Upper lobe of left lung (tissue), 6 donors: Measurements from ENCODE around the gene FBLN2. TPM values are rescaled to one million over a fixed set of nuclear protein-coding genes. Genes with fewer than 3 reads are reported as not detected.

Experiments
- ATAC-seq, 2 donors: fragments of 200-7000 bp; cut with Tn5 transposase; one replicate each; pipeline ENCODE4 v1.9.1; 2022; ENCODE audit warnings: mild to moderate bottlenecking in 2 of 2, moderate library complexity in 2 of 2; ENCODE audit not compliant: low FRiP score in 2 of 2
- DNase-seq, 2 donors: peaks; one replicate each; pipeline ENCODE4 v3.0.0-alpha.2; 2019 to 2020
- H3K27ac ChIP-seq, 4 donors: fragments of 200-600 bp; sonication (generic); one replicate each; pipeline ENCODE4 v1.5.1; 2016 to 2019
- H3K27me3 ChIP-seq, 4 donors: fragments of 200-600 bp; sonication (generic); one replicate each; pipeline ENCODE4 v1.5.1; 2017 to 2019
- H3K36me3 ChIP-seq, 4 donors: fragments of 200-600 bp; sonication (generic); one replicate each; pipeline ENCODE4 v1.5.1; 2016 to 2019
- H3K4me1 ChIP-seq, 4 donors: fragments of 200-600 bp; sonication (generic); one replicate each; pipeline ENCODE4 v1.5.1; 2018 to 2019
- H3K4me3 ChIP-seq, 4 donors: fragments of 200-600 bp; sonication (generic); one replicate each; pipeline ENCODE4 v1.5.1; 2017 to 2019; ENCODE audit warnings: mild to moderate bottlenecking in 2 of 4, moderate library complexity in 1 of 4
- H3K9me3 ChIP-seq, 4 donors: fragments of 200-600 bp; sonication (generic); one replicate each; pipeline ENCODE4 v1.5.1; 2018 to 2019
- EP300 ChIP-seq, 4 donors: sonication (generic); formaldehyde crosslinking; IDR thresholded peaks; one replicate each; pipeline ENCODE4 v1.5.1; 2017; ENCODE audit warnings: antibody characterized with exemption in 4 of 4, control low read depth in 2 of 4
- POLR2A ChIP-seq, 4 donors: fragments of 450-650 bp; IDR thresholded peaks; one replicate each; pipeline ENCODE4 v1.5.1; 2016 to 2017; ENCODE audit warnings: antibody characterized with exemption in 4 of 4, mild to moderate bottlenecking in 2 of 4
- POLR2AphosphoS5 ChIP-seq, 2 donors: sonication (generic); formaldehyde crosslinking; IDR thresholded peaks; one replicate each; pipeline ENCODE4 v1.5.1; 2017; ENCODE audit warnings: antibody characterized with exemption in 2 of 2
- WGBS, 2 donors: methylation state at CpG; one replicate each; pipeline ENCODE4 v1.1.5; 2017 to 2018; 5-methylcytosine and 5-hydroxymethylcytosine counted together
- total RNA-seq, 6 donors: library from RNA; depleted of rRNA in 4 of 6; stranded (reverse); fragments of >200 nt in 4 of 6; gene quantifications; one replicate each; pipeline versions ENCODE4 v1.1.0 to v1.2.1, GENCODE V29; 2016 to 2021
- TF ChIP-seq, protein P1 (sequence below), 6 experiments: fragments of 450-650 bp in 4 of 6; fragments of 200-600 bp in 2 of 6; sonication (generic) in 2 of 6; IDR thresholded peaks; one replicate each; pipeline ENCODE4 v1.5.1; 2016 to 2019; ENCODE audit warnings: antibody characterized with exemption in 6 of 6
- donor health status: DM: no; HTN: no; CAD: no; lungs with moderate emphysema.
- donor health status: DM: no; HTN: yes; CAD: no; lungs with severe emphysema.

Gene FBLN2
- total RNA-seq, 6 donors from 2014 or later = 2.1 to 85.7 (median 19.5) TPM

DNA sequence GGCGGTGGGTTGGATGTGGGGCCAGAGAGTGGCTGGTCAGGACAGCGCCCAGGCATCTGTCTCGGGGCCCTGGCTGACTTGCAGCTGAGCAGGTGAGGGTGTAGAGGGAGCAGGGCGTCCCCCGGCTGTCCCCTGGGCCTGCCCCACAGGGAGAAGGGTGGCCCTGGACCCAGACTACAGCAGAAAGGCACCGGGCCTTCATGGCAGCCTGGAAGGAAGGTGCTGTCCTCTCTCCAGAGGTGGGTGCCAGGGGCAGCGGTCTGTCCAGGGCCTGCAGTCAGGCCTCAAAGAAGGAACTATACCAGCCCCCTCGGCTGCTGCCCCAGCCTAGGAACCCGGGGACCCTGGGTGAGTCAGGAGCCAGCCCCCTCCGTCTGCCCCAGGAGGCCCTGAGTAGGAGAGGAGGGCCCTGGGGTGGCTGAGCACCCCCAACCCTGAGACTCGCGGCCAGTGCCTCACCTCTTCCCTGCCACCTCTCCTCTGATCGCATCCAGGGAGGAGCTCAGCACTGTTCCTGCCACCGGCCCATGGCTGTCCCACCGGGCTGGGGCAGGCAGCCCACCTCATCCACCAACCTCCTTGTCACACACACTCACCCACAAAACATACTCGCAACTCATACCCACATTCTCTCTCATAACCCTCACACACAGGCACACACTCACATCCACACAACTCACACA lies 133.5 kb downstream of the FBLN2 start:
- WGBS, 2 donors = 85 to 88% methylated on average over 10 to 15 of the region's 16 CpGs
- Histone ChIP-seq H3K27me3 (no peaks in the 10 kb centered on the region), H3K4me1 (no peaks in the 10 kb centered on the region), H3K27ac (no peak overlapping the region), H3K36me3 (no peaks in the 10 kb centered on the region), H3K4me3 (no peak overlapping the region), H3K9me3 (no peaks in the 10 kb centered on the region)
- ATAC-seq = no peak
- TF ChIP-seq POLR2AphosphoS5 (IDR thresholded peaks at IDR 0.05) = no peak
- TF ChIP-seq POLR2A (IDR thresholded peaks at IDR 0.05) = no peak
- no peak for TF ChIP-seq EP300 (IDR thresholded peaks at IDR 0.05)
- TF ChIP-seq, protein P1, sequence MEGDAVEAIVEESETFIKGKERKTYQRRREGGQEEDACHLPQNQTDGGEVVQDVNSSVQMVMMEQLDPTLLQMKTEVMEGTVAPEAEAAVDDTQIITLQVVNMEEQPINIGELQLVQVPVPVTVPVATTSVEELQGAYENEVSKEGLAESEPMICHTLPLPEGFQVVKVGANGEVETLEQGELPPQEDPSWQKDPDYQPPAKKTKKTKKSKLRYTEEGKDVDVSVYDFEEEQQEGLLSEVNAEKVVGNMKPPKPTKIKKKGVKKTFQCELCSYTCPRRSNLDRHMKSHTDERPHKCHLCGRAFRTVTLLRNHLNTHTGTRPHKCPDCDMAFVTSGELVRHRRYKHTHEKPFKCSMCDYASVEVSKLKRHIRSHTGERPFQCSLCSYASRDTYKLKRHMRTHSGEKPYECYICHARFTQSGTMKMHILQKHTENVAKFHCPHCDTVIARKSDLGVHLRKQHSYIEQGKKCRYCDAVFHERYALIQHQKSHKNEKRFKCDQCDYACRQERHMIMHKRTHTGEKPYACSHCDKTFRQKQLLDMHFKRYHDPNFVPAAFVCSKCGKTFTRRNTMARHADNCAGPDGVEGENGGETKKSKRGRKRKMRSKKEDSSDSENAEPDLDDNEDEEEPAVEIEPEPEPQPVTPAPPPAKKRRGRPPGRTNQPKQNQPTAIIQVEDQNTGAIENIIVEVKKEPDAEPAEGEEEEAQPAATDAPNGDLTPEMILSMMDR (IDR thresholded peaks at IDR 0.05) = no peak
- DNase-seq = peak in 1 of 2 donors; percentile 53

DNA sequence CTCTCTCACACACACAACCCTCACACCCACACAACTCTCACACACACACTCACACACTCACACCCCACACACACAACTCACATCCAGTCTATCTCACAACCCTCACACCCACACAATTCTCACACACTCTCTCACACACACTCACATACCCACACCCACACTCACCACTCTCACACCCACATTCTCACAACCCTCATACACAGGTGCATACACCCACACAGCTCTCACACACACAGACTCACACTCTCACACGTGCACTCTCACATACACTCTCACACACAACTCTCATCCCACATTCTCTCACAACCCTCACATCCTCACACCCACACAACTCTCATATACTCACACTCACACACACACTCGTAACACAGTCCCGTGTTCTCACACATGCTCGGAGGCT lies 134.4 kb downstream of the FBLN2 start:
- H3K4me3 ChIP-seq = no peak overlapping the region
- DNase-seq (no peak), ATAC-seq (no peak)
- no peaks in the 10 kb centered on the region for H3K36me3 ChIP-seq
- no peak overlapping the region for H3K27ac ChIP-seq
- H3K9me3 ChIP-seq = no peaks in the 10 kb centered on the region
- H3K27me3 ChIP-seq = no peaks in the 10 kb centered on the region
- H3K4me1 ChIP-seq = no peaks in the 10 kb centered on the region
- 84 to 88% methylated on average over 4 of the region's 4 CpGs for WGBS, 2 donors
- no peak for TF ChIP-seq EP300 (IDR thresholded peaks at IDR 0.05)
- no peak for TF ChIP-seq POLR2A (IDR thresholded peaks at IDR 0.05)
- TF ChIP-seq, protein P1 (IDR thresholded peaks at IDR 0.05) = no peak
- no peak for TF ChIP-seq POLR2AphosphoS5 (IDR thresholded peaks at IDR 0.05)

DNA sequence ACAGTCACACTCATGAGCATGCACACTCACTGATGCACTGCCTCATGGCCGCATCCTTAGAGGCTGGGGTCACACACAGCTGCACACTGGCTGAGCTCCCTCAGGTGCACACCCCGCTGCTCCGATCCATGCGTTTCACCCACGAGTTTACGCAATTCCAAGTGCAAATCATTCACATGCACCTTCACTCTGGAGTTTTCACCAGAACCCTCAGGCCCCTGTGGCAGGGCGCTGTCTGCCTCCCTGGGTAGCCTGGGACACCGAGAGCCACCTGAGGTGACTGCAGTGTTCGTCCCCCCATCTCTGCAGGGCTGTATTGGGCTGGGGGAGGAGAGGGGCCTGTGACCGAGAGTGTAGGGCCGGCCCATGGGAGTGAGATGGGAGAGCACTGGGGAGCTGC lies 134.8 kb downstream of the FBLN2 start:
- Histone ChIP-seq H3K27me3 (no peaks in the 10 kb centered on the region), H3K36me3 (no peaks in the 10 kb centered on the region), H3K9me3 (no peaks in the 10 kb centered on the region), H3K27ac (no peak overlapping the region), H3K4me3 (no peak overlapping the region), H3K4me1 (no peaks in the 10 kb centered on the region)
- TF ChIP-seq, protein P1 (IDR thresholded peaks at IDR 0.05) = no peak
- TF ChIP-seq EP300 (IDR thresholded peaks at IDR 0.05) = no peak
- TF ChIP-seq POLR2A (IDR thresholded peaks at IDR 0.05) = no peak
- no peak for TF ChIP-seq POLR2AphosphoS5 (IDR thresholded peaks at IDR 0.05)
- no peak for DNase-seq
- 77 to 84% methylated on average over 11 of the region's 11 CpGs for WGBS, 2 donors
- no peak for ATAC-seq

DNA sequence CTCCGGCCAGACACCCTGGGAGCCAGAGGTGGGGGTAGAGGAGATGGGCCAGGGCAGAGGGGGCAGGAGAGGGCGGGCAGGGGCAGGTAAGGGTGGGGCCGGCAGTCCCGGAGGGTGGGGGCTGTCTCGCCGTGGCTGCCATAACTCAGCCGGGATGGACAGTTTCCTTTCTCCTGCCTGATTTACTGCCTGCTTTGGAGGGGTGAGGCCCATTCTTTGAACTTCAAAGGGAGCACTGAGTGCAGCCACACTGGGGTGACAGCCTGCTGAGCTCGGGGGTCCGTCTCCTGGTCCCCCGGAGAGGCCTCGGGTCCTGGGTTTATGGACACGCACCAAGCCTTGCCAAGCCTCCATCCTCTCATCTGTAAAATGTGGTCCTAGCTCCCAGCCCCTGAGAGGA lies 135.4 kb downstream of the FBLN2 start:
- Histone ChIP-seq H3K27ac (no peak overlapping the region), H3K36me3 (no peaks in the 10 kb centered on the region), H3K4me3 (no peak overlapping the region), H3K27me3 (no peaks in the 10 kb centered on the region), H3K4me1 (no peaks in the 10 kb centered on the region), H3K9me3 (no peaks in the 10 kb centered on the region)
- 54 to 75% methylated on average over 8 to 9 of the region's 12 CpGs for WGBS, 2 donors
- DNase-seq = peak in 1 of 2 donors; percentile 42
- TF ChIP-seq POLR2AphosphoS5 (IDR thresholded peaks at IDR 0.05) (no peak), EP300 (IDR thresholded peaks at IDR 0.05) (no peak), POLR2A (IDR thresholded peaks at IDR 0.05) (no peak)
- TF ChIP-seq, protein P1 (IDR thresholded peaks at IDR 0.05) = no peak
- no peak for ATAC-seq

DNA sequence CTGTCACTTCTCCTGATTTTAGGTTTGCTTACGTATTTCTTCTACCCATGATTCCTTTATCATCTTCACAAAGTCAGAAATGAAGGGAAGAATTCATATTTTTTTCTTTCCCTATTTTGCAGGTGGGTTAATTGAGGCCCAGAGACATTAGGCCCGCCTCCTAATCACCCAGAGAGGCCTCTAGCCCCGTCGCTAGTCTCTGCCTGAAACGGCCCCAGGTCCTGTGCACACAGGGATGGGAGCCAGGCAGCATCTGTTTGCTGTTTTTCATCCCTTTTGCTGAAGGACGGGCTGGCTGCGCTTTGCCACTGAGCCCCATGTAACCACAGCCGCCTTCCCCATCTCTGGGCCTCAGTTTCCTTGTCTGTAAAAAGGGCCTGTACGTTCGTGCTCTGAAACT lies 135.9 kb downstream of the FBLN2 start:
- TF ChIP-seq POLR2AphosphoS5 (IDR thresholded peaks at IDR 0.05) = no peak
- TF ChIP-seq, protein P1 (IDR thresholded peaks at IDR 0.05) = no peak
- no peak for TF ChIP-seq POLR2A (IDR thresholded peaks at IDR 0.05)
- no peak for TF ChIP-seq EP300 (IDR thresholded peaks at IDR 0.05)
- no peak overlapping the region for H3K27ac ChIP-seq
- no peaks in the 10 kb centered on the region for H3K4me1 ChIP-seq
- ATAC-seq (no peak), DNase-seq (no peak)
- no peak overlapping the region for H3K4me3 ChIP-seq
- no peaks in the 10 kb centered on the region for H3K9me3 ChIP-seq
- no peaks in the 10 kb centered on the region for H3K27me3 ChIP-seq
- H3K36me3 ChIP-seq = no peaks in the 10 kb centered on the region
- 66 to 79% methylated on average over 10 of the region's 10 CpGs for WGBS, 2 donors
